ENCODE results near the gene RAPGEF5.

Gene RAPGEF5

GRCh38 chr7:22333680-22334141 lies 23.2 kb downstream of the RAPGEF5 start:
- no peak for DNase-seq
- TF ChIP-seq CTCF (IDR thresholded peaks at IDR 0.05; ENCODE audit: low read depth, low read length, missing control alignments) = no peak
- in situ Hi-C loops (cut with HindIII; ENCODE audit: low pct_ligation_motif_present, low sequenced_read_pairs) = no loop called here
- no peaks in the 10 kb centered on the region for H3K36me3 ChIP-seq (replicated peaks)
- H3K27me3 ChIP-seq (replicated peaks) = no peaks in the 10 kb centered on the region
- H3K27ac ChIP-seq = no peak overlapping the region
- no peak overlapping the region for H3K4me3 ChIP-seq (ENCODE audit: low read depth, low read length)

- no peak for TF ChIP-seq CTCF (IDR thresholded peaks at IDR 0.05; ENCODE audit: low read depth, low read length, missing control alignments)
- Histone ChIP-seq H3K27me3 (replicated peaks) (no peaks in the 10 kb centered on the region), H3K4me3 (ENCODE audit: low read depth, low read length) (no peak overlapping the region), H3K27ac (no peak overlapping the region), H3K36me3 (replicated peaks) (no peaks in the 10 kb centered on the region)
- no peak for DNase-seq
- in situ Hi-C loops (cut with HindIII; ENCODE audit: low pct_ligation_motif_present, low sequenced_read_pairs) = no loop called here
These were observed 24.5 kb downstream of the RAPGEF5 start for GRCh38 chr7:22332461-22332870.

GRCh38 chr7:22331704-22332103 lies 25.2 kb downstream of the RAPGEF5 start:
- DNase-seq = no peak
- Histone ChIP-seq H3K27ac (no peak overlapping the region), H3K27me3 (replicated peaks) (no peaks in the 10 kb centered on the region), H3K36me3 (replicated peaks) (no peaks in the 10 kb centered on the region), H3K4me3 (ENCODE audit: low read depth, low read length) (no peak overlapping the region)
- TF ChIP-seq CTCF (IDR thresholded peaks at IDR 0.05; ENCODE audit: low read depth, low read length, missing control alignments) = no peak
- in situ Hi-C loops (cut with HindIII; ENCODE audit: low pct_ligation_motif_present, low sequenced_read_pairs) = no loop called here

GRCh38 chr7:22330903-22331302 lies 26.1 kb downstream of the RAPGEF5 start:
- Histone ChIP-seq H3K27me3 (replicated peaks) (no peaks in the 10 kb centered on the region), H3K36me3 (replicated peaks) (no peaks in the 10 kb centered on the region), H3K27ac (no peak overlapping the region), H3K4me3 (ENCODE audit: low read depth, low read length) (no peak overlapping the region)
- no peak for DNase-seq
- no peak for TF ChIP-seq CTCF (IDR thresholded peaks at IDR 0.05; ENCODE audit: low read depth, low read length, missing control alignments)
- in situ Hi-C loops (cut with HindIII; ENCODE audit: low pct_ligation_motif_present, low sequenced_read_pairs) = no loop called here

GRCh38 chr7:22329816-22330524 lies 27.0 kb downstream of the RAPGEF5 start:
- H3K4me3 ChIP-seq (ENCODE audit: low read depth, low read length) = no peak overlapping the region
- H3K36me3 ChIP-seq (replicated peaks) = no peaks in the 10 kb centered on the region
- DNase-seq = no peak
- no peak for TF ChIP-seq CTCF (IDR thresholded peaks at IDR 0.05; ENCODE audit: low read depth, low read length, missing control alignments)
- H3K27me3 ChIP-seq (replicated peaks) = no peaks in the 10 kb centered on the region
- no peak overlapping the region for H3K27ac ChIP-seq
- in situ Hi-C loops (cut with HindIII; ENCODE audit: low pct_ligation_motif_present, low sequenced_read_pairs) = no loop called here

GRCh38 chr7:22326181-22326580 lies 30.8 kb downstream of the RAPGEF5 start:
- H3K4me3 ChIP-seq (ENCODE audit: low read depth, low read length) = no peak overlapping the region
- H3K36me3 ChIP-seq (replicated peaks) = no peaks in the 10 kb centered on the region
- H3K27me3 ChIP-seq (replicated peaks) = no peaks in the 10 kb centered on the region
- DNase-seq = no peak
- no peak overlapping the region for H3K27ac ChIP-seq
- TF ChIP-seq CTCF (IDR thresholded peaks at IDR 0.05; ENCODE audit: low read depth, low read length, missing control alignments) = no peak
- in situ Hi-C loops (cut with HindIII; ENCODE audit: low pct_ligation_motif_present, low sequenced_read_pairs) = no loop called here

Data from brain microvascular endothelial cell (primary cell).